HCT116 (cell line): ENCODE results near the gene MEGF6. TPM values are rescaled to one million over a fixed set of nuclear protein-coding genes. Genes with fewer than 3 reads are reported as not detected.

Experiments used
- ATAC-seq: fragments of 200-7000 bp; cut with Tn5 transposase; 2 replicates; pipeline ENCODE4 v1.9.1; 2020; ENCODE audit warnings: mild to moderate bottlenecking, moderate library complexity
- BruUV-seq: library from RNA; stranded (reverse); fragments of 400-500 nt; replicated peaks from 2 replicates; lab custom pipeline; 2021; lab: Mats Ljungman, UMichigan
- CTCF ChIA-PET: fragments of 300-600 bp; sonication (Branson Sonifier 250); formaldehyde crosslinking; loops from one replicate; lab custom pipeline; 2021; ENCODE audit warnings: antibody characterized with exemption; lab: Charles Lee
- POLR2A ChIA-PET: fragments of 300-600, 350-600 bp; sonication (Branson Sonifier 250); formaldehyde crosslinking; loops from one replicate; lab custom pipeline; 2021; ENCODE audit warnings: antibody characterized with exemption; lab: Charles Lee
- RAD21 ChIA-PET, 2 experiments: fragments of 300-600 bp; sonication (Branson Sonifier 250); formaldehyde crosslinking; loops; one replicate each; lab custom pipeline; 2023; ENCODE audit warnings: low total read pairs in 2 of 2; ENCODE audit not compliant: uncharacterized antibody in 2 of 2, unreplicated experiment in 2 of 2, low non-redundant PET in 1 of 2; lab: Charles Lee
- DNase-seq: peaks from one replicate; pipeline ENCODE4 v3.0.0-alpha.2; 2010; ENCODE audit warnings: low read depth, low spot score
- H2AFZ ChIP-seq: fragments of 200-600 bp; shearing (Covaris generic), sonication (generic); 2 replicates; pipeline ENCODE4 v1.6.1; 2017; ENCODE audit warnings: low read depth, mixed run types, mixed read lengths, antibody characterized with exemption, low read length; ENCODE audit not compliant: poor library complexity, severe bottlenecking
- H3K27ac ChIP-seq: 2 replicates; pipeline ENCODE4 v1.5.1; 2012; ENCODE audit warnings: low read depth, low read length
- H3K27me3 ChIP-seq: fragments of 200-600 bp; sonication (generic); 2 replicates; pipeline ENCODE4 v1.6.1; 2016; ENCODE audit warnings: mixed run types, low read length, mixed read lengths; ENCODE audit not compliant: insufficient read depth
- H3K36me3 ChIP-seq, 2 experiments: fragments of 200-500 bp in 1 of 2; fragments of 200-600 bp in 1 of 2; sonication (Bioruptor generic) in 1 of 2; sonication (generic) in 1 of 2; 2 replicates each; pipeline versions ENCODE4 v1.5.1 to v1.6.1; 2014 to 2016; ENCODE audit warnings: low read length in 2 of 2, inconsistent platforms in 1 of 2, mixed read lengths in 1 of 2, mixed run types in 1 of 2; ENCODE audit not compliant: insufficient read depth in 2 of 2, control insufficient read depth in 1 of 2
- H3K4me1 ChIP-seq, 2 experiments: fragments of 200-600 bp in 1 of 2; sonication (generic) in 1 of 2; 2 replicates each; pipeline versions ENCODE4 v1.5.1 to v1.6.1; 2012 to 2017; ENCODE audit warnings: low read length in 2 of 2, inconsistent platforms in 1 of 2, mild to moderate bottlenecking in 1 of 2, mixed read lengths in 1 of 2, mixed run types in 1 of 2, moderate library complexity in 1 of 2; ENCODE audit not compliant: insufficient read depth in 2 of 2, control insufficient read depth in 1 of 2
- H3K4me2 ChIP-seq: fragments of 200-600 bp; sonication (generic); 2 replicates; pipeline ENCODE4 v1.6.1; 2017; ENCODE audit warnings: mixed run types, low read length, mixed read lengths
- H3K4me3 ChIP-seq, 2 experiments: fragments of 200-600 bp in 1 of 2; sonication (generic) in 1 of 2; replicated peaks in 1 of 2; 2 replicates each; pipeline ENCODE4 v1.5.1; 2011 to 2016; ENCODE audit warnings: low read length in 2 of 2, control low read depth in 1 of 2, low read depth in 1 of 2, mild to moderate bottlenecking in 1 of 2, mixed read lengths in 1 of 2, mixed run types in 1 of 2
- H3K79me2 ChIP-seq: fragments of 200-600 bp; sonication (generic); 2 replicates; pipeline ENCODE4 v1.6.1; 2017; ENCODE audit warnings: mild to moderate bottlenecking, mixed run types, low read length, moderate library complexity, mixed read lengths; ENCODE audit not compliant: insufficient read depth
- H3K9ac ChIP-seq: fragments of 200-600 bp; sonication (generic); 2 replicates; pipeline ENCODE4 v1.6.1; 2016; ENCODE audit warnings: low read length, mixed read lengths
- H3K9me2 ChIP-seq: fragments of 200-600 bp; sonication (generic), shearing (Covaris generic); 2 replicates; pipeline ENCODE4 v1.6.1; 2017; ENCODE audit warnings: mixed run types, mild to moderate bottlenecking, moderate library complexity; ENCODE audit not compliant: insufficient read depth
- H3K9me3 ChIP-seq, 2 experiments: fragments of 200-500 bp in 1 of 2; fragments of 200-600 bp in 1 of 2; sonication (Bioruptor generic) in 1 of 2; sonication (generic) in 1 of 2; 2 replicates each; pipeline ENCODE4 v1.6.1; 2014 to 2017; ENCODE audit warnings: low read length in 2 of 2, mixed read lengths in 2 of 2, inconsistent platforms in 1 of 2, low read depth in 1 of 2, mild to moderate bottlenecking in 1 of 2, mixed run types in 1 of 2, moderate library complexity in 1 of 2; ENCODE audit not compliant: control insufficient read depth in 1 of 2, insufficient read depth in 1 of 2
- H4K20me1 ChIP-seq: fragments of 200-600 bp; sonication (generic), shearing (Covaris generic); 2 replicates; pipeline ENCODE4 v1.6.1; 2017; ENCODE audit warnings: mixed run types, mild to moderate bottlenecking, moderate library complexity; ENCODE audit not compliant: insufficient read depth
- CBX3 ChIP-seq: IDR thresholded peaks from 2 replicates; pipeline ENCODE4 v1.6.1; 2012; ENCODE audit warnings: low read depth
- CEBPB ChIP-seq: IDR thresholded peaks from 2 replicates; pipeline ENCODE4 v1.6.1; 2012; ENCODE audit warnings: low read depth
- EGR1 ChIP-seq: IDR thresholded peaks from 2 replicates; pipeline ENCODE4 v1.6.1; 2012; ENCODE audit warnings: low read depth
- EZH2 ChIP-seq: fragments of 200-600 bp; sonication (generic); IDR thresholded peaks from 2 replicates; pipeline ENCODE4 v1.6.1; 2017; ENCODE audit warnings: antibody characterized with exemption, mixed run types
- EZH2phosphoT487 ChIP-seq: fragments of 200-600 bp; IDR thresholded peaks from 2 replicates; pipeline ENCODE4 v1.6.1; 2018; ENCODE audit warnings: antibody characterized with exemption, borderline replicate concordance
- JUND ChIP-seq: IDR thresholded peaks from 2 replicates; pipeline ENCODE4 v1.6.1; 2012
- POLR2A ChIP-seq: IDR thresholded peaks from 2 replicates; pipeline ENCODE4 v1.7.0; 2011; ENCODE audit warnings: borderline replicate concordance; ENCODE audit not compliant: insufficient read depth, insufficient read length; ENCODE audit errors: extremely low read depth
- RAD21 ChIP-seq: IDR thresholded peaks from 2 replicates; pipeline ENCODE4 v1.6.1; 2012; ENCODE audit warnings: low read depth, mild to moderate bottlenecking
- SIN3A ChIP-seq: IDR thresholded peaks from 2 replicates; pipeline ENCODE4 v1.6.1; 2012; ENCODE audit warnings: low read depth
- SRF ChIP-seq: IDR thresholded peaks from 2 replicates; pipeline ENCODE4 v1.6.1; 2012; ENCODE audit warnings: low read depth
- TCF7L2 ChIP-seq: IDR thresholded peaks from 2 replicates; pipeline ENCODE4 v1.7.0; 2011; ENCODE audit warnings: borderline replicate concordance, inconsistent platforms; ENCODE audit not compliant: insufficient read depth, insufficient read length; ENCODE audit errors: extremely low read depth
- YY1 ChIP-seq: IDR thresholded peaks from 2 replicates; pipeline ENCODE4 v1.6.1; 2011; ENCODE audit warnings: low read length, low read depth, moderate library complexity, mild to moderate bottlenecking; ENCODE audit not compliant: insufficient replicate concordance; ENCODE audit errors: extremely low read depth
- intact Hi-C: fragments of 100-400 bp; cut with micrococcal nuclease; formaldehyde crosslinking; loops from 2 replicates; pipeline ENCODE4 v1.10.0; 2022
- total RNA-seq: library from RNA; stranded (reverse); gene quantifications from one replicate; pipeline ENCODE4 v1.2.1, GENCODE V29; 2021; ENCODE audit not compliant: unreplicated experiment
- TF ChIP-seq, protein P1 (sequence below): IDR thresholded peaks from 2 replicates; pipeline ENCODE4 v1.6.1; 2012
- TF ChIP-seq, protein P2 (sequence below), 3 experiments: fragments of 200-600 bp in 1 of 3; sonication (generic) in 1 of 3; IDR thresholded peaks in 2 of 3; conservative IDR thresholded peaks in 1 of 3; 2 replicates each; pipeline ENCODE4 v1.5.1; 2012 to 2017; ENCODE audit warnings: low read depth in 2 of 3, low read length in 2 of 3, antibody characterized with exemption in 1 of 3, borderline replicate concordance in 1 of 3, control low read depth in 1 of 3, mild to moderate bottlenecking in 1 of 3, mixed read lengths in 1 of 3, mixed run types in 1 of 3, moderate library complexity in 1 of 3; ENCODE audit not compliant: insufficient read depth in 1 of 3
- TF ChIP-seq, protein P3 (sequence below): IDR thresholded peaks from 2 replicates; pipeline ENCODE4 v1.6.1; 2012
- TF ChIP-seq, protein P4 (sequence below): IDR thresholded peaks from 2 replicates; pipeline ENCODE4 v1.6.1; 2012; ENCODE audit warnings: low read depth

The MEGF6 gene
- total RNA-seq, 1 experiment from 2014 or later: 47.6 TPM

DNA sequence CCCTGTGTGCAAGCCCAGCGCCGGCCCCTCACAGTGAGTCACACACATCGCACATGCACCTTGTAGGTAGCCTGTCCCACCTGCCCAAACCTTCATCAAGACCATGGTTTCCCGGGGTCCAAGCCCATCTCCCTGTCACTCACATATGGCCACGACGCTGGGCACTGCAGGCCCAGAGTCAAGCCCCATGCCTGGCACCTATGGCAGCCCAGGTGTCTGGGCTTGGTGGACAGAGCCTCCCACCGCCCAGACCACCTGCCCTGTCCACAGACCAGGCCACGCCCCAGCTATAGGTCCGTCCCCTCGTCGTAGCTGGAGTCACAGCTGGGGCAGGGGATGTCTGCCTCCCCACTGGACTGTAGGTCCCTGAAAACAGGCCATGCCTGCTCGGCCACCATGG lies 48.2 kb downstream of the MEGF6 start:
- no peaks in the 10 kb centered on the region for H3K27me3 ChIP-seq
- ChIA-PET RAD21 (interaction anchor here (1.3 to 1.6 kb wide), 2 partner anchors 52 to 110 kb away, joined by 3 read pairs; no protein-coding TSS in a partner anchor), POLR2A (no interaction called here), CTCF (no interaction called here)
- no peaks in the 10 kb centered on the region for H4K20me1 ChIP-seq
- ATAC-seq (no peak), DNase-seq (no peak)
- no peaks in the 10 kb centered on the region for H3K9me2 ChIP-seq
- H2AFZ ChIP-seq: no peak overlapping the region
- no peaks in the 10 kb centered on the region for H3K79me2 ChIP-seq
- peaks cover 0 to 9% of the 10 kb centered on the region in 2 experiments; a peak in 1 of 4 replicates for H3K4me1 ChIP-seq
- no peaks in the 10 kb centered on the region for H3K36me3 ChIP-seq
- H3K4me3 ChIP-seq: no peak overlapping the region
- H3K27ac ChIP-seq: no peak overlapping the region
- H3K9me3 ChIP-seq: no peaks in the 10 kb centered on the region
- BruUV-seq: no TSS peak
- intact Hi-C loops: no loop called here
- TF ChIP-seq SRF: no peak
- no peak for TF ChIP-seq EZH2
- no peak for TF ChIP-seq EZH2phosphoT487
- H3K4me2 ChIP-seq: no peak overlapping the region
- H3K9ac ChIP-seq: no peak overlapping the region

DNA sequence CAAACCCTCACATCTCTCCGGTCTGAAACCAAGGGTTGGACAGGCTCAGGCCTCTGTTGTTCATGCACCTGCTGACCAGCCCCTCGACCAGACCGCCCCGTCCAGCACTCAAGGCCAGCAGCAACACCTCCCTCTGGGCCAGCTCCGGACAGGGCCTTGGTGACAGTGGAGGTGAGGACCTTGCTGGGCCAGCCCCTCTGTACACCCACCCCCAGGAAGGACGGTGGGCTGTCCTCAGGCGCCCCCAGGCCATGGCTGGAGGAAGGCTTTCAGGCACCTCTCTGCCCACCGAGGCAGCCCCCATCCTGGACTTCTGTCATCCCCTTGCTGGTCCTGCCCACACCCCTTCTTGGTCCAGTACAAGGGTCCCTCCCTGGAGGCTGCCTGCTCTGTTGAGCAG lies 48.6 kb downstream of the MEGF6 start:
- BruUV-seq: no TSS peak
- H4K20me1 ChIP-seq: no peaks in the 10 kb centered on the region
- POLR2A ChIA-PET: no interaction called here
- no peak for TF ChIP-seq SIN3A
- TF ChIP-seq, protein P1, sequence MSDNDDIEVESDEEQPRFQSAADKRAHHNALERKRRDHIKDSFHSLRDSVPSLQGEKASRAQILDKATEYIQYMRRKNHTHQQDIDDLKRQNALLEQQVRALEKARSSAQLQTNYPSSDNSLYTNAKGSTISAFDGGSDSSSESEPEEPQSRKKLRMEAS: no peak
- TF ChIP-seq SRF: no peak
- TF ChIP-seq, protein P2, sequence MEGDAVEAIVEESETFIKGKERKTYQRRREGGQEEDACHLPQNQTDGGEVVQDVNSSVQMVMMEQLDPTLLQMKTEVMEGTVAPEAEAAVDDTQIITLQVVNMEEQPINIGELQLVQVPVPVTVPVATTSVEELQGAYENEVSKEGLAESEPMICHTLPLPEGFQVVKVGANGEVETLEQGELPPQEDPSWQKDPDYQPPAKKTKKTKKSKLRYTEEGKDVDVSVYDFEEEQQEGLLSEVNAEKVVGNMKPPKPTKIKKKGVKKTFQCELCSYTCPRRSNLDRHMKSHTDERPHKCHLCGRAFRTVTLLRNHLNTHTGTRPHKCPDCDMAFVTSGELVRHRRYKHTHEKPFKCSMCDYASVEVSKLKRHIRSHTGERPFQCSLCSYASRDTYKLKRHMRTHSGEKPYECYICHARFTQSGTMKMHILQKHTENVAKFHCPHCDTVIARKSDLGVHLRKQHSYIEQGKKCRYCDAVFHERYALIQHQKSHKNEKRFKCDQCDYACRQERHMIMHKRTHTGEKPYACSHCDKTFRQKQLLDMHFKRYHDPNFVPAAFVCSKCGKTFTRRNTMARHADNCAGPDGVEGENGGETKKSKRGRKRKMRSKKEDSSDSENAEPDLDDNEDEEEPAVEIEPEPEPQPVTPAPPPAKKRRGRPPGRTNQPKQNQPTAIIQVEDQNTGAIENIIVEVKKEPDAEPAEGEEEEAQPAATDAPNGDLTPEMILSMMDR (IDR thresholded peaks at IDR 0.05 in 2 of 3, conservative IDR thresholded peaks at IDR 0.05 in 1 of 3; ENCODE audit: borderline replicate concordance in 1 of 3, insufficient read depth in 1 of 3, low read depth in 2 of 3, low read length in 2 of 3): no peak
- TF ChIP-seq EZH2phosphoT487: no peak
- no peak for TF ChIP-seq JUND
- no peak for TF ChIP-seq EZH2
- TF ChIP-seq, protein P3, sequence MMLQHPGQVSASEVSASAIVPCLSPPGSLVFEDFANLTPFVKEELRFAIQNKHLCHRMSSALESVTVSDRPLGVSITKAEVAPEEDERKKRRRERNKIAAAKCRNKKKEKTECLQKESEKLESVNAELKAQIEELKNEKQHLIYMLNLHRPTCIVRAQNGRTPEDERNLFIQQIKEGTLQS: no peak
- no peak for TF ChIP-seq RAD21
- TF ChIP-seq TCF7L2: no peak
- no peak for TF ChIP-seq YY1
- no peak for TF ChIP-seq CEBPB
- TF ChIP-seq CBX3: no peak
- TF ChIP-seq POLR2A: no peak
- TF ChIP-seq, protein P4, sequence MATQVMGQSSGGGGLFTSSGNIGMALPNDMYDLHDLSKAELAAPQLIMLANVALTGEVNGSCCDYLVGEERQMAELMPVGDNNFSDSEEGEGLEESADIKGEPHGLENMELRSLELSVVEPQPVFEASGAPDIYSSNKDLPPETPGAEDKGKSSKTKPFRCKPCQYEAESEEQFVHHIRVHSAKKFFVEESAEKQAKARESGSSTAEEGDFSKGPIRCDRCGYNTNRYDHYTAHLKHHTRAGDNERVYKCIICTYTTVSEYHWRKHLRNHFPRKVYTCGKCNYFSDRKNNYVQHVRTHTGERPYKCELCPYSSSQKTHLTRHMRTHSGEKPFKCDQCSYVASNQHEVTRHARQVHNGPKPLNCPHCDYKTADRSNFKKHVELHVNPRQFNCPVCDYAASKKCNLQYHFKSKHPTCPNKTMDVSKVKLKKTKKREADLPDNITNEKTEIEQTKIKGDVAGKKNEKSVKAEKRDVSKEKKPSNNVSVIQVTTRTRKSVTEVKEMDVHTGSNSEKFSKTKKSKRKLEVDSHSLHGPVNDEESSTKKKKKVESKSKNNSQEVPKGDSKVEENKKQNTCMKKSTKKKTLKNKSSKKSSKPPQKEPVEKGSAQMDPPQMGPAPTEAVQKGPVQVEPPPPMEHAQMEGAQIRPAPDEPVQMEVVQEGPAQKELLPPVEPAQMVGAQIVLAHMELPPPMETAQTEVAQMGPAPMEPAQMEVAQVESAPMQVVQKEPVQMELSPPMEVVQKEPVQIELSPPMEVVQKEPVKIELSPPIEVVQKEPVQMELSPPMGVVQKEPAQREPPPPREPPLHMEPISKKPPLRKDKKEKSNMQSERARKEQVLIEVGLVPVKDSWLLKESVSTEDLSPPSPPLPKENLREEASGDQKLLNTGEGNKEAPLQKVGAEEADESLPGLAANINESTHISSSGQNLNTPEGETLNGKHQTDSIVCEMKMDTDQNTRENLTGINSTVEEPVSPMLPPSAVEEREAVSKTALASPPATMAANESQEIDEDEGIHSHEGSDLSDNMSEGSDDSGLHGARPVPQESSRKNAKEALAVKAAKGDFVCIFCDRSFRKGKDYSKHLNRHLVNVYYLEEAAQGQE: no peak
- no peak for TF ChIP-seq EGR1
- TF ChIP-seq, all 23 proteins: peak for 0
- Histone ChIP-seq H3K4me1 (peaks cover 0 to 9% of the 10 kb centered on the region in 2 experiments; a peak in 1 of 4 replicates), H3K9ac (no peak overlapping the region), H3K27me3 (no peaks in the 10 kb centered on the region), H3K4me3 (no peak overlapping the region), H3K4me2 (no peak overlapping the region), H3K9me3 (no peaks in the 10 kb centered on the region), H3K9me2 (no peaks in the 10 kb centered on the region), H3K27ac (no peak overlapping the region), H3K36me3 (no peaks in the 10 kb centered on the region), H3K79me2 (no peaks in the 10 kb centered on the region), H2AFZ (no peak overlapping the region)
- ChIA-PET RAD21 (no interaction called here), CTCF (no interaction called here)
- ATAC-seq (no peak), DNase-seq (no peak)
- intact Hi-C loops: no loop called here
